Vagina (tissue), 2 donors: Measurements from ENCODE around the gene DIO1.

Experiments used
- POLR2AphosphoS5 ChIP-seq, 2 donors: sonication (generic); formaldehyde crosslinking; IDR thresholded peaks; one replicate each; pipeline ENCODE4 v1.9.0; 2017; ENCODE audit warnings: antibody characterized with exemption in 2 of 2, mild to moderate bottlenecking in 2 of 2, low read depth in 1 of 2; ENCODE audit not compliant: insufficient read depth in 1 of 2
- TF ChIP-seq, protein P1 (sequence below), 3 experiments: fragments of 450-650 bp in 2 of 3; fragments of 200-600 bp in 1 of 3; sonication (generic) in 1 of 3; IDR thresholded peaks; one replicate each; pipeline ENCODE4 v1.5.1; 2017 to 2019; ENCODE audit warnings: antibody characterized with exemption in 3 of 3, mild to moderate bottlenecking in 2 of 3, moderate library complexity in 2 of 3

DNA sequence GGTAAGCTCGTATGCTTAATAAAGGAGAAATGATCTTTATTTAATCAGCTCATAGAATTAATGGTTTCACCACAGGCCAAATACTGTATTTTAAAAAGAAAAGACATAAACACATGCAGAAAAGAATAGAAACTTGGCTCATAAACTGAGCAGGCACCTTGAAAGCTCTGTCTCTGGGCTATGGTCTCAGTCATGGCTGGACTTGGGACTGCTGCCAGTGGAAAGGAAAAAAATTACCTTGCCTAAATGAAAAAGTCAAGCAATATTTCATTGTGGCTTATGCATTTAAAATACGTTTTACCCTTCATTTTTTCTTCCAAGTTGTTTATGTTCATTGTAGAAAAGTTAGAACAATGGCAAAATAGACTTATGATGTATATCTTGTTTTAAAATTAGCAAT lies 60.1 kb downstream of the DIO1 start:
- TF ChIP-seq, protein P1, sequence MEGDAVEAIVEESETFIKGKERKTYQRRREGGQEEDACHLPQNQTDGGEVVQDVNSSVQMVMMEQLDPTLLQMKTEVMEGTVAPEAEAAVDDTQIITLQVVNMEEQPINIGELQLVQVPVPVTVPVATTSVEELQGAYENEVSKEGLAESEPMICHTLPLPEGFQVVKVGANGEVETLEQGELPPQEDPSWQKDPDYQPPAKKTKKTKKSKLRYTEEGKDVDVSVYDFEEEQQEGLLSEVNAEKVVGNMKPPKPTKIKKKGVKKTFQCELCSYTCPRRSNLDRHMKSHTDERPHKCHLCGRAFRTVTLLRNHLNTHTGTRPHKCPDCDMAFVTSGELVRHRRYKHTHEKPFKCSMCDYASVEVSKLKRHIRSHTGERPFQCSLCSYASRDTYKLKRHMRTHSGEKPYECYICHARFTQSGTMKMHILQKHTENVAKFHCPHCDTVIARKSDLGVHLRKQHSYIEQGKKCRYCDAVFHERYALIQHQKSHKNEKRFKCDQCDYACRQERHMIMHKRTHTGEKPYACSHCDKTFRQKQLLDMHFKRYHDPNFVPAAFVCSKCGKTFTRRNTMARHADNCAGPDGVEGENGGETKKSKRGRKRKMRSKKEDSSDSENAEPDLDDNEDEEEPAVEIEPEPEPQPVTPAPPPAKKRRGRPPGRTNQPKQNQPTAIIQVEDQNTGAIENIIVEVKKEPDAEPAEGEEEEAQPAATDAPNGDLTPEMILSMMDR (IDR thresholded peaks at IDR 0.05): no peak
- no peak for TF ChIP-seq POLR2AphosphoS5 (IDR thresholded peaks at IDR 0.05; ENCODE audit: insufficient read depth in 1 of 2, low read depth in 1 of 2)
